ENCODE data around the gene TRPC4.
"Not testable (repeated sequence)": the region's sequence is repeated elsewhere in the genome, so short reads cannot be mapped to it uniquely, and the experiment has no call there.

Gene TRPC4

DNA sequence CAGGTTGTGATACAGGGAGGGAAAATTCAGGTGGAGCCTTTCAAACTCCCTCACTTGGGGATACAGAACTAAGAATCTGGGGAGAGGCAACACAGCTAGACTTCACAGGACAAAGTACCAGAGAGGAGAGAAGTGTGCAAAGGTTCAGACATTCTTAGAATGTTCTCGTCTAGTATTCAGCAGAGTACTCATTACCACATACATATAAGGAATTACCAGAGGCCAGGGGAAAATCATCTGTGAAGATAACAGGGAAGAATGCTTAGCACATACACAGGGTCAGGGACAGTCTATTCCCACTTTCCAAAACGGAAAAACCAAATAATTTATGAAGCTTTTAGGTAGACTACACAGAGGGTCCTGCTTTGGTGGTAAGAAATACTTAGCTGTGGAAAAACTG, 58.1 kb downstream of the TRPC4 start:
- no peak for DNase-seq

DNA sequence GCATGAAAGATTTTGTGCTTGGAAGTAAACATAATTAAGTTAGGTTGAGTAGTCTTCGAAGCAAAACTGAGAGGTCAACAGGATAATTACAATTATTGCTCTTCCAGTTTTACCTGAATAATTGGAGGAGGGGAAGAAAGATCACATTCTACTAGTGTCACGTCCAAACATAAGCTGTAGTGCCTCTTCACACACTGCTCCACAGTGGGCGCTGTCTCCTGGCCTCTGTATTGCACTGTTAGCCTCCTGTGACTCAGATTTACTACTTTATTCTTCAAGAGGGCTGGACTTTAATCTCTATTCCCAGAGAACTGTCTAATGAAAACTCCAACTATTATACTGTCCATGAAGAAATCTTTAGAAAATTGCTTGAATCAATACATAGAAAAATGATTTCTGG, 62.9 kb downstream of the TRPC4 start:
- DNase-seq: no peak

DNA sequence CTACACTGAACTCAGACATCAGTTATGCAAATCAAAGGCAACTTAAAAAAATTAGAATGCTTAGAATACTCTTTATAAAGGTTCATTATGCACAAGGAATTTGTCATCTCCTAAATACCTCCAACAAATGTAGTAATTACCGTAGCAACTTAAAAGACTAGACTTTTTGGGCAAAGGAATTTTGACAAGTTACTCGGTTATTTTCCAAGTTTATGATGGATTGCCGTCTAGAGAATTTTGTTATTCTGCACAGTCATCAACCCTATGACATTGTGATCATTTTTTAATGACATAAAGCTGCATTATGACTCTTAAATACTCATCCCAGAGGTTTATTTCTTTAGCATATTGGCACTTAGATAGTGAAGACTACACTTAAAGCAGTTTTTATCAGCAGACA, 71.9 kb downstream of the TRPC4 start:
- DNase-seq: no peak

DNA sequence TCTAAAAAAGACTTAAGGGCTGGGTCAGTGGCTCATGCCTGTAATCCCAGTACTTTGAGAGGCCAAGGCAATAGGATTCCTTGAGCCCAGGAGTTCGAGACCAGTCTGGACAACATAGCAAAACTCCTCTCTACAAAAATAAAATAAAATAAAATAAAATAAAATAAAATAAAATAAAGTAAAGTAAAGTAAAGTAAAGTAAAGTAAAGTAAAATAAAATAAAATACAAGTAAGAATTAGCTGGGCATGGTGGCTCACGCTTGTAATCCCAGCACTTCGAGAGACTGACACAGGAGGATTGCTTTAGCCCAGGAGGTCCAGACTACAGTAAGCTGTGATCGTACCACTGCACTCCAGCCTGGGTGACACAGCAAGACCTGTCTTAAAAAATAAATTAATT, 72.8 kb downstream of the TRPC4 start:
- DNase-seq: not testable (repeated sequence)

DNA sequence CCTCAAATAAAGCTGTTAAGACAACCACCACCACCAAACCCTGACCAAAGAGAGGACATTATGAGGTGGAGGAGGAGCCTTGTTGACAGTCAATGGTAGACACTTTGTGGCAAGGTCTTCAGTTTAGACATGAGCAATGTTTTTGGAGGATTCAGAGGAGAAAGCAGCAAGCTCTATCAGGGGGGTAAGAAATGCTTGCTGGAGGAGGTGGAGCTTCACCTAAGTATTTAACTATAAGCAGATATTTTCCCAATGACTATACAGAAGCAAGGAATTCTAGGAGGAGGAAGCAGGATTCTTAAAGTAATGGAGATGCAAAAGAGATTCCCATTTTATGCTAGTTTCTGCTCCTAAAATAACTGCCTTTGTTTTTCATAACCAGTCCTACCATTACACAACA, 74.2 kb downstream of the TRPC4 start:
- no peak for DNase-seq

DNA sequence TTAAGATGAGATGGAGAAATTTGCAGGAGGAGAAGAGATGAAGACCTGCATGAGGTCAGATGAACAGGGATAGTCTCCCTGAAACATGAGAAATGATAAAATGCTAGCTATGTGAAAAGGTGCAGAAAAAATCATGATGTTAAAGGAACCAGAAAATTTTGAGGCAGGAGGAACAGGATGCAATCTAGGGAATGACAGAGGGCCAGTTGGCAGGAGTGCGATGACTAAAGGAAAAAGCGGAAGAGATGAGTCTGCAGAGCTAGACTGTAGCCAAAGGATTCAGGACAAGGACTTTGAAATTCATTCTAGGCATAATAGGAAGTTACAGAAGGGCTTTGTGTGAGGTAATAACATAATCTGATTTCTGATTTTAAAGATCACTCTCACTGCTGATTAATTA, 77.9 kb downstream of the TRPC4 start:
- no peak for DNase-seq

DNA sequence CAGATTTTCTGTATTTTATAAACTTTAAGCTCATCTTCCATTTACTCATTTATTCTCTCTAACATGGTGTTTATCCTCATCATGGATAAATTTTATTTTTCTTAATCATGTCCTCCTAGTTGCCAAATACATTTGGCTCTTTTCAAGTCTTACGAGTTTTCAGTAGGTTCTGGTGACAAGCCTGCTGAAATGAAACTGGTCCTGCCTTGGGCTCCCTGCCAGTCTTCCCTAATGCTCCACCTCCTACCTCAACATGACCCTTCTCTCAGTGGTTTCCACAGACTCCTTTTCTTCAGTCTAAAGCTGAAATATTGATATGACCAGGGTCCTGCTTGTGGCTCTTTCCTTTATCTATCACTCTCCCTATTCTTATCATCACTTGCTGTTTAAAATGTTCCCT, 81.2 kb downstream of the TRPC4 start:
- no peak for DNase-seq

DNA sequence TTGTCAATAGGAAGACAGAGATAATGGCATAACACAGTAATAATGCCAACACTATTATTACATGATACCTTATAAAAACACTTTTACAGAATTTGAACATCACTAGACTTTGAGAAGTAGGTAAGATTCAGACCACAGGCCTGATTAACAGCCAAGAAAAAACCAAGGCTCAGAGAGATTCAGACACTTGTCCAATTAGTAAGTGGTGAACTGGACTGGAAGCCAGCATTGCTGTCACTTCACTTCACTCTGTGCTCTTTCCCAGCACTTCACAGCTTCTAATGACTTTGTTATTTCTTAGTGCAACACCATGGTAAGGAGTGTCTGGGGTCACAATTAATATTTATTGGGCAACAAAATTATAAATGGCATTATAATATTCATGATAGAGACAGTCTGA, 91.9 kb downstream of the TRPC4 start:
- no peak for DNase-seq

DNA sequence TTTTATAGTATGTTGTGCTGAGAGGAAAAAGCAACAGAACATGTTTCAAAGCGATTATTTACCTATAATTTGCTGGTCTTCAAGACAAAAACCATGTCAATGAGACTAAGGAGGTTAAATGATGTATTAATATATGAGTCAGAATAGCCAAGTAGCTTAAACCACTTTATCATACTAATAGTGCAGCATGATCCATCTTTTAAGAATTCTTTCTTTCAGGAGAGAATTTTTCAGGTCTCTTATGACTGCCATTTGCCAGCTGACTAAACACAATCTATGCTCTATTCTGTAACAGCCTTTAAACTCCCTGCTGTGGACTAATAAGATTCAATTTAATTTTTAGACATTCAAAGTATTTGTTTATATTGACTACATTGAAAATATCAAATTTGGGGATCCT, 93.7 kb downstream of the TRPC4 start:
- no peak for DNase-seq

DNA sequence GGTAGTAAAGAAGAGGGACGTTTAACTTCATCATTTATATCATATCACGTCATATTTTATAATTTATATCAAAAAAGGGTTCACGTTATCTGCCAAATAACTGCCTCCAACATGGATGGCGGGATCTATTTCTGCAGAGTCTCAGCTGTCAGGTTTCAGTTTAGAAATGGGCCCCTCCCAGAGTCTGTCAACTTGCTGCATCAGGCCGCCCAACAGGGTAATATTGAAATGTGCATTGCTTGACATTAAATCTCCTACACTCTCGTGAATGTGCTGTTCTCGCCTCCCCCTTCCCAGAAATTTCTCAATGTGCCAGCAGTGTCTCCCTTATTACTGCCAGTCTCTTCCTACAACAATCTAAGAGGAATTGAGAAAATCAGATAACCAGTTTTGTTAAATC, 96.9 kb downstream of the TRPC4 start:
- DNase-seq: no peak

DNA sequence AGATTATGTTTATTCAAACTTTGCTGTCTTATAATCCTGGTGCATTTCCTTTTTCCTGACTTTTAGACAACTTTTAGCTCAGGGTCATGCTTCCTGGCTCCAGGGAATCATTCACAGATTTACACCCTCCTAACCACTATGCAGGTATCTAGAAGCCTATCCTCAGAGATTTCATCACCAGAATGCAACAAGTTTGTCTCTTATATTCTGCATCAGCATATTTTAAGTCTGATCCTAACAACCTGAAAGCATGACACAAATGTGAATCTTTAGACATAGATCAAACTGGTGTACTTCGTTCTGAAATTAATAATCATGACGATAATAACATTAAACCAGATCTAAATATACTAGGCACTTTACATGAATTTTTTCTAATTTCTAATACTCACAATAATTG, 100.0 kb downstream of the TRPC4 start:
- DNase-seq: no peak

DNA sequence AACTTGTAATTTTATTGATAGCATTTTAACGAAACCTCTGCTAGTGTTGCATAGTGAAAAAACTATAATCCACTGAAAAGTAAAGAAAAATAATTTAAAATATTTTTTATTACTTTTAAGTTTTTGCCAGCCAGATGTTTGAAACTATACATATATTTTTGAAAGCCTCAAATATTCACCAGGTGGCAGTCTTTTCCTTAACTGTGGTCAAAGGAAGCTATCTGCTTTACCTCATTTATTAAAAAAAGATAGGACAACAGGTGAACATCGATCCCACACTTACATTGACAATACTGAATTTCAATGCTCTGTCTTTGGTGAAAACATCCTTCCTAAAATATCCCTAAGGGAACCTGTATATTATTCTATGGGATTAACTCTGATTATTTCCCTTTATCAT, 100.5 kb downstream of the TRPC4 start:
- DNase-seq: no peak

DNA sequence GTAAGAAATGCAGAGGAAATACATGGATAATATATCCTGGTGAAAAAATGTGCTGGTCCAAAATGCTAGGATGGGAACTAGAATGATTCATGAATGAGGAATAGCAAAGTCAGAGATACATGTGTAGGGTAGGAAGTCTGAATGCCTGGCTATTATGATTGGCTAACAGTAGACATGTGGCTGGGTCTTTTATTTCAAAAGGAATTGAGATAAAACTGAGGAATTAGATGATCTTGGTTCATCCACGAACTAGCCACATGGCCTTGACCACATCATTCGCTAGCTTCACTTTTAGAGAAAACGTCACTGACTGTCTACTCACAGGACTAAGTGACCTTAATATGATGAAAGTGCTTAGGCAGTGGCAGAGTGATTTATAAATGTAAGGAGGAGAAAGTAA, 103.1 kb downstream of the TRPC4 start:
- DNase-seq: no peak

DNA sequence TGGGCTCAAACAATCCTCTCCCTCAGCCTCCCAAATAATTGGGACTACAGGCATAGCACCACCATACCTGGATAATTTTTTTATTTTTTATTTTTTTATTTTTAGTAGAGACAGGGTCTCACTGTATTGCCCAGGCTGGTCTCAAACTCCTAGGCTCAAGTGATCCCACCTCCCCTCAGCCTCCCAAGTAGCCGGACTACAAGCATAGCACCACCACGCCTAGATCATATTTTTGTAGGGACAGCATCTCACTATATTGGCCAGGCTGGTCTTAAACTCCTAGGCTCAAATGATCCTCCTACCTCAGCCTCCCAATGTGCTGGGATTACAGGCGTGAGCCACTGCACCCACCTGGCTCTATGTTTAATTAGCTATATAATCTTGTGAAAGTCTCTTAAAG, 114.2 kb downstream of the TRPC4 start:
- DNase-seq: no peak

DNA sequence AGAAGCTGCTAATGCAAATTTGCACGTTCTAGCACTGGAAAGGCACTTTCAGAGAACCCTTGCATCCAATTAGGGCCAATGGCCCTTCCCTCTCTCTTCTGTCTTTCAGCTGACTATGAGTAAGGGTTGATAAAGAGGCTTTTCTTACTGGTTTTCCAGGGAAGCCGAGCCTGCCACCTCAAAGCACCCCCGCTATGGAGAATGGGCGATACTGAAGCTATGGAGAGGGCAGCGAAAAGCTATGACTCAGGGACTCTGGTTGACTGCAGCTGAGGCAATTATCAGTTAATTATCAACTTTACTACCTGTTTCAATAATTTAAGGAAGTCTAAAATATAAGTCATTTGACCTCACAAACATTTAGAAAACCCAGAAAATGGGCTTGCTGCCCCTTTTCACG, 115.8 kb downstream of the TRPC4 start:
- no peak for DNase-seq

DNA sequence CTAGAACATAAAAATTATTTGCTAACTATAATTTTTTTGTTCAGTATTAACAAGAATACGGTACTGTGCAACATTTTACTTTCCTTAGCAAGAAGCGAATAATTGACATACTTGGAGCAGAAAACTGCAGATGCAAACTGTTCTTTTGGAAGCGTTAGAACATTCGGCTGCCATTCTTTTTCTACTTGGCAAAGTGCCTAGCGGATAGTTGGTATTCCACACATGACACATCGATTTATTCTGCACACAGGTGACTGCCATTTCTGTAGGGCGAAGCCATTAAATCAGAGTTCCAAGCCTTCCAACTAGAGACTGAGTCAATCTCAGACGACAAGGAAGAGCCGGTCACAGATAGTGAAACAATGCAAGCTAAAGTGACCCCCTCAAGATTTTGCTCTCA, 117.4 kb downstream of the TRPC4 start:
- DNase-seq: no peak

DNA sequence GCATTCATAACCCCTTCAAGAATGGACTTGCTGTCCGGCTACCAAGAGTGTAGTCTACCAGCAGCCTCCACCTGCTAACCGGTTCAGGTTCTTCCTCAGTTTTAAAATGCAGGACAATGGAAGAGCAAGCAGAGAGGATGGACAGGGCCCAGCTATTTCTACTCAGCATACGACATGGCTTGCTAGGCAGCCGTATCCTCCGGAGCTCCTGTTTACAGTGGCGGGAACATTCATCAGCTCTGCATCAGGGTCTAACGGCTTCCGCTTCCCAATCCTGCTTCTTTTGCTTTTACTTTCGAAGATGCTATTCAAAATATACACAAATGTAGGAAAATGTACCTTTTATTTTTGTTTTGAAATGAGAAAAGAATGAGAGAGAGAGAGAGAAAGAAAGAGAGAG, 118.5 kb downstream of the TRPC4 start:
- no peak for DNase-seq

DNA sequence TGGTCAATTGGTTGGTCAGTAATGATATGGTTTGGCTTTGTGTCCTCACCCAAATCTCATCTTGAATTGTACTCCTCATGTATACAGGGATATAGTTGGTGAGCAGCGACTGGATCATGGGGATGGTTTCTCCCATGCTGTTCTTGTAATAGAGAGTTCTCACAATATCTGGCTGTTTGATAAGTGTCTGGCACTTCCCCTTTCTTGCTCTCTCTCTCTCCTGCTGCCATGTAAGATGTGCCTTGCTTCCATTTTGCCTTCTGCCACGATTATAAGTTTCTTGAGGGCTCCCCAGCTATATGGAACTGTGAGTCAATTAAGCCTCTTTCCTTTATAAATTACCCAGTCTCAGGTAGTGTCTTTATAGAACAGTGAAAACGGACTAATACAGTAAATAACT, 120.7 kb downstream of the TRPC4 start:
- no peak for DNase-seq

DNA sequence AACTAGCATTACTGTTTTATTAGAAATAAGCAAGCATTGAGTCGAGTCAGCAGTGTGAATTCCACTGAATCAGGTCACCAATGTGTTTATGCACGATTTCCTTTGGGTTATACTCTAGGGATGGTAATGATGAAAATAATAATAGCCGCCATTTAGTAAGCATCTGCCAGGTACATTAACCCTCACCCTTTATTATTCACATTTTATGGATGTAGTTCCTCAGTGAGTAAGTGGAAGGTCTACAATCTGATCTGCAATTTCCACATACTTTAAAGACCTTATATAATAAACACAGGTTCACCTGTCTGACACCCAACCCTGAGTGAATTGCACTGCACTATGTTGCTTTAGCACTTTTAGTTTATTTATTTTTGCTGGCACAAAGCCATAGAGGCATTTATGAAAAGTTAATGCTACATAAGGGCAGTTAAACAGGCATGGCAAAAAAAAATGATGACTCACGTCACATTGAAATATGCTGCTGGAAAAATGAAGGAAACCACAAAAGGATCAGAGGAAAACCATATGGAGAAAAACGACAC, 122.4 kb downstream of the TRPC4 start:
- no peak for DNase-seq

DNA sequence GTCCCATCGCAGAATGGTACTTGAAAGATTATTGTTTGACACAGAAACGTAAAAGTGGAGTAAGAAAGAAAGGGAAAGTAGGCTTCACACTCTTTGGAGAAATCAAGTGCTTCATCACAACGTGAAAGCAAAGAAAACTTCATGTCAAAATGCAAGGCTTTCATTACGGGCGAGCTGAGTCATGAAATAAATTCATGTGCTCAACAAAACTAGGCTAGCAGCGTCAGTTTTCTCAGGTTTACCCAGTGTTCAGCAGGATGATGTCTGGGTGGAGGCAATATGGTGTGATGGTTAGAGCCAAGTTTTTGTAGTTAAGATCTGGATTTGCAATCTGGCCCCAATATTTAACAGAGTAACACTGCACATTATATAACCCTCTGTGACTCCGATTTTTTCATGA, 128.0 kb downstream of the TRPC4 start:
- DNase-seq: no peak

DNA sequence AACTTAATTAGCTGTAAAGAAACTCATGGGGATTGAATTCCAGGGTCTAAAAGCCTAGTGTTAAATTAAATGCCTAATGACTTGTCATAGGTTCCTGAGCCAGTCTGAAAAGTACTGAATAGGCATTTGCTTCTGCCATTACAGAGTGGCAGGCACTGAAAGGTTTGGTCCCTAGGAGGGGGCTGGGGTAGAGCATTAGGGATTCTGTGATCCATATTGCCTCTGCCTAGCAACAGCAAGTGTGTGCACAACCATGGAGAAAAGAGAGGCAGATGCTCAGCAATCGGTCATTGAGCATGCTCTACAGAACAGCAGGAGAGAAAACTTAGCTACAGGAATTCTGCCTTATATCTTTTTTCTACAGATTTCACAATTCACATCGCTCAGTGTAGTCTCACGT, 133.5 kb downstream of the TRPC4 start:
- DNase-seq: no peak

DNA sequence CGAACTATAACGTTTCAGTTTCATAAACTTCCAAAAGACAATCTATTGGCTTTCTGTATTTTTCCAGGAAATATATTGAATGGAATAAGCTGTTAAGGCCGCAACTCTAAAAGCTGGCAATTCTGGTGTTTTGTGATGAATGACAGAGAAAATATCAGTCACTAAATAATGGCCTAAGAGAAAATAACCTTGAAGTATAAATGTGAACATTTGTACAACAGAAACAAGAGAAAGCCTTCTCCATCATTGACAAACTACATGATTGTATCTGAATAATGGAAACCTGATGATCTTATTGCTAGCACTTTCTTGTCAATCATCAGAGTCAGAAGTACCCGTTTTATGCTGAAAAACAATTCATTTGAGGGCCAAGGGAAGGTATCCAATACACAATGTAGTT, 134.3 kb downstream of the TRPC4 start:
- no peak for DNase-seq

DNA sequence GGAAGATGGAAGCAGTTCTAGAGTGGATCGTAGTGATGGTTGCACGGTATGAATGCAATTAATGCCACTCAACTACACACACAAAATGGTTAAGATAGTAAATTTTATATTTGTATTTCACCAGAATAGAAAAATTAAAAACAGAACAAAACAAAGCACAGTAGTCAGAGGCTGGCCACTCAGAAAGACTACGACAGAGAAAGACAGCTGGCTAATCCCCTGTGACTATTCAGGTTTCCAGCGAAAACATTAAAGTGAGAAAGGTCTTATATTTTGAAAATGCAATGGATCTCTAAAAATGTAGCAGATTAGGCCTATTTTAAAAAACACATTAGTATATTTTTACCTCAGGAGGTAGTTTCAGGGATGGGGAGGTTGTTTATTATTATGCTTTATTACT, 139.7 kb downstream of the TRPC4 start:
- no peak for DNase-seq

DNA sequence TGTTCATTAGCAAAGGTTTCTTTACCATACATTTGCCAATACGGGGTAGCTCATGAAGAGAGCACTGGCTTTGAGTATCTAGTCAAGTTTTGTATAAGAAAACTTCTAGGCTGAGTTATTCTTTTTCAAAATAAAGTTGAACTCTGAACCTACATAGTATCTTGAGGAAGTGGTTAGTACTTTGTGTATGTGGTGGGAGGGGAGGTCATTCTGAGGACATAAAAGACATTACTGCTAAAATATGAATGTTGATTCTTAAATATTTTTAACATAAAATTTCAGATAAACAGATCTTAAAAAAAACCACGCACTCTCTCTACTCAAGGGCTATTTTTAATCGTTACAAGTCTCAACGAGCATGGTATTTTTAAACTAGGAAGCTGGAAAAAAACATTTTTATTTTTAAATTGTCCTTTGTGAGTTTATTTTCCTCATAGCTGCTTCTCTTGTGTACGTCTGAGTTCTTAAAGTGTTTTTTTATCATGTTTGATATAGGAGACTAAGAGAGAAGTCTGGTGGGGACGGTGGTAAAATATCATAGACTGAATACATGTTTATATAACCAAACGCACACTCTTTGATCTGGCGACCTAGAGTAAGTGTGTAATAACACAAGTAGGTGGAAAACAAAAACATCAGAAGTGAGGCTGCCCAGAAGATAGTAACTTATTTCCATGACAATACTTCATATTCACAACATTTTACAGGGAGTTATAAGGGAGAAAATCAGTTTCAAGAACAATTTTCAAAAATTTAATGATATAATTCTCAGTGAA, 153.0 kb downstream of the TRPC4 start:
- DNase-seq: no peak

DNA sequence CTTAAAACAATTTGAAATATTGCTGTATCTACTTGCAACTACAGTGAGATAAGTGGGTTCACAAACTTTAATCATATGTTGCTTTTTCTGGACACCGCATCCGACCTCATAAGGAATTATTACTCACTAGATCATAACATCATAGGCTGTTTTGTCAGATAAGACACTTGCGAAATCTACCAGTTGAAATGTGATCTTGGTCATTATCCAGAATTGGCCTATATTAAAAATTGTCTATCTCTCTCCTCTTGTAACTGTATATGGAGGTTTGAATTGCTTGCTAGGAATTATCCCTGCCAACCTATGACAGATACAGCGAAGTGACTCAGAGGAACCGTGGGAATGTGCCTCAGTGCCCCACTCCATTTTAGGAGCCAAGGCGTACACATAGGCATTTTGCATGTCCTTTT, 154.0 kb downstream of the TRPC4 start:
- no peak for DNase-seq
